ENCODE results near the gene KLHL3. TPM values are rescaled to one million over a fixed set of nuclear protein-coding genes. Genes with fewer than 3 reads are reported as not detected.

KLHL3 gene
- total and polyA plus RNA-seq, 9 of the 15 experiments (the other 6 are each of a cell fraction or from before 2014, with no cell fraction given), result under 0.01 to 1.5 (median 0.22) TPM

DNA sequence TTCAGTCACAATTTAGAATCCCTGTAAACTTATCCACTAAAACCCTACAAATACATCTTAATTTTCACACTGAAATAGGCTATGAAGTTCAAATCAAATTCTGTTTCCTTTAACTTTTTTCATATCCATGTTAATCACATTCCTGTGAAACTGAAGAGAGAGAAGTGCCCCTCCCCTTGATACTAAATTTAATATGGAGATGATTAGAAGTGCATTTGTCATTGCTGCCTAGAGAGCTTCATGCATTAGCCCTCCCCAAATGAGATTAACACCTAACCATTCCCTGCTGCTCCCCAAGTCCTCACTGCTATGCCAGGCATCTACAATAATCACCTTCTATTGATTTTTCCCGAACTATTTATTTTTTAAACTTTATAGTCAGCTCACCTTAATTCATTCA, 151.6 kb downstream of the KLHL3 start:
- ATAC-seq (no peak), DNase-seq (ENCODE audit: extremely low read depth in 1 of 4, low spot score in 3 of 4) (no peak), FAIRE-seq (no peak)
- Histone ChIP-seq H3K27ac (ENCODE audit: extremely low read depth, low read depth, low read length) (no peak overlapping the region), H3K4me3 (no peak overlapping the region), H3K79me2 (ENCODE audit: control insufficient read depth, insufficient read depth, low read length) (no peaks in the 10 kb centered on the region), H3K9me1 (ENCODE audit: control insufficient read depth, insufficient read depth, low read length) (no peaks in the 10 kb centered on the region), H4K20me1 (replicated peaks; ENCODE audit: control insufficient read depth, insufficient read depth, low read length) (no peaks in the 10 kb centered on the region), H3K4me2 (ENCODE audit: insufficient read depth, low read length) (no peak overlapping the region), H2AFZ (ENCODE audit: low read depth, low read length) (no peak overlapping the region), H3K27me3 (ENCODE audit: control insufficient read depth in 2 of 2, insufficient read depth in 2 of 2, low read length in 2 of 2) (peaks cover 0 to 5% of the 10 kb centered on the region in 2 experiments; a peak in 2 of 5 replicates), H3K36me3 (ENCODE audit: control insufficient read depth, insufficient read depth, low read length) (no peaks in the 10 kb centered on the region), H3K9me3 (replicated peaks; ENCODE audit: control insufficient read depth, insufficient read depth, low read depth, low read length) (no peaks in the 10 kb centered on the region), H3K4me1 (replicated peaks in 1 of 2; ENCODE audit: control insufficient read depth in 2 of 2, insufficient read depth in 2 of 2, low read length in 2 of 2) (no peaks in the 10 kb centered on the region), H3K9ac (ENCODE audit: insufficient read depth in 1 of 2, low read depth in 2 of 2, low read length in 2 of 2) (no peak overlapping the region)
- intact Hi-C loops (cut with micrococcal nuclease), result no loop called here
- TF ChIP-seq ERF (CRISPR knock-in tag; IDR thresholded peaks at IDR 0.05) (no peak), EWSR1 (IDR thresholded peaks at IDR 0.05; ENCODE audit: borderline replicate concordance, low read depth, partially characterized antibody) (no peak), KLF6 (CRISPR knock-in tag; IDR thresholded peaks at IDR 0.05; ENCODE audit: borderline replicate concordance) (no peak)
- CTCF ChIA-PET (ENCODE audit: low intra/inter-chr PET ratio), result no interaction called here
- POLR2A ChIA-PET, result no interaction called here
- in situ Hi-C loops (cut with MboI), result no loop called here
- no TSS peak for BruUV-seq (replicated peaks)
- 0% methylated on average over 1 of the region's 1 CpG for WGBS (ENCODE audit: insufficient coverage, low coverage, missing lambda C conversion rate)

DNA sequence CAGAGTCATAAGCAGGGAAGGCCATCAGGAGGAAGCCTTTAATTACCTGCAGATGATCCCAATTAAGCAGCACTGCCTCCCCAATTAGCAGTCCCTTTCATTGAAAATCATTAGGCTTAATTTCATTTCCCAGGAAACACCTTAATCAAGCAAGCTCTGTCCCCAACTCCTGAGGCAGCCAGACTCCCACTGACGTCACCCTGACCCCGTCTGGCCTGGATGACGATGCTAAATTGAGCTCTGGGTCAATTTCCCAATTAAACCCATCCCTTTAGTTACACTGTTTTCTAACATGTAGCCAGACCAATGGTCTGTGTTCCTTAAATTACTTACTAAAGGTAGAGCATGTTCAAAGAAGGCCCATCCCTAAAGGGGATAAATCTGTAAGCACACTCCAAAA, 152.8 kb downstream of the KLHL3 start:
- no peaks in the 10 kb centered on the region for H3K79me2 ChIP-seq (ENCODE audit: control insufficient read depth, insufficient read depth, low read length)
- H2AFZ ChIP-seq (ENCODE audit: low read depth, low read length), result no peak overlapping the region
- no peak overlapping the region for H3K4me2 ChIP-seq (ENCODE audit: insufficient read depth, low read length)
- H3K27ac ChIP-seq (ENCODE audit: extremely low read depth, low read depth, low read length), result no peak overlapping the region
- FAIRE-seq, result no peak
- no peaks in the 10 kb centered on the region for H4K20me1 ChIP-seq (replicated peaks; ENCODE audit: control insufficient read depth, insufficient read depth, low read length)
- intact Hi-C loops (cut with micrococcal nuclease), result no loop called here
- no peaks in the 10 kb centered on the region for H3K9me1 ChIP-seq (ENCODE audit: control insufficient read depth, insufficient read depth, low read length)
- H3K9ac ChIP-seq (ENCODE audit: insufficient read depth in 1 of 2, low read depth in 2 of 2, low read length in 2 of 2), result no peak overlapping the region
- no peak overlapping the region for H3K4me3 ChIP-seq
- CTCF ChIA-PET (ENCODE audit: low intra/inter-chr PET ratio), result no interaction called here
- no peaks in the 10 kb centered on the region for H3K9me3 ChIP-seq (replicated peaks; ENCODE audit: control insufficient read depth, insufficient read depth, low read depth, low read length)
- H3K27me3 ChIP-seq (ENCODE audit: control insufficient read depth in 2 of 2, insufficient read depth in 2 of 2, low read length in 2 of 2), result peaks cover 0 to 5% of the 10 kb centered on the region in 2 experiments; a peak in 2 of 5 replicates
- TF ChIP-seq, protein P1, sequence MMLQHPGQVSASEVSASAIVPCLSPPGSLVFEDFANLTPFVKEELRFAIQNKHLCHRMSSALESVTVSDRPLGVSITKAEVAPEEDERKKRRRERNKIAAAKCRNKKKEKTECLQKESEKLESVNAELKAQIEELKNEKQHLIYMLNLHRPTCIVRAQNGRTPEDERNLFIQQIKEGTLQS (IDR thresholded peaks at IDR 0.05), result peak; percentile 48; the same call in 1 of the 2 replicates
- TF ChIP-seq, protein P1 (CRISPR knock-in tag; conservative IDR thresholded peaks at IDR 0.05), result no peak
- TF ChIP-seq, protein P2, sequence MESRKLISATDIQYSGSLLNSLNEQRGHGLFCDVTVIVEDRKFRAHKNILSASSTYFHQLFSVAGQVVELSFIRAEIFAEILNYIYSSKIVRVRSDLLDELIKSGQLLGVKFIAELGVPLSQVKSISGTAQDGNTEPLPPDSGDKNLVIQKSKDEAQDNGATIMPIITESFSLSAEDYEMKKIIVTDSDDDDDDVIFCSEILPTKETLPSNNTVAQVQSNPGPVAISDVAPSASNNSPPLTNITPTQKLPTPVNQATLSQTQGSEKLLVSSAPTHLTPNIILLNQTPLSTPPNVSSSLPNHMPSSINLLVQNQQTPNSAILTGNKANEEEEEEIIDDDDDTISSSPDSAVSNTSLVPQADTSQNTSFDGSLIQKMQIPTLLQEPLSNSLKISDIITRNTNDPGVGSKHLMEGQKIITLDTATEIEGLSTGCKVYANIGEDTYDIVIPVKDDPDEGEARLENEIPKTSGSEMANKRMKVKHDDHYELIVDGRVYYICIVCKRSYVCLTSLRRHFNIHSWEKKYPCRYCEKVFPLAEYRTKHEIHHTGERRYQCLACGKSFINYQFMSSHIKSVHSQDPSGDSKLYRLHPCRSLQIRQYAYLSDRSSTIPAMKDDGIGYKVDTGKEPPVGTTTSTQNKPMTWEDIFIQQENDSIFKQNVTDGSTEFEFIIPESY (CRISPR knock-in tag; IDR thresholded peaks at IDR 0.05), result no peak
- POLR2A ChIA-PET, result no interaction called here
- H3K36me3 ChIP-seq (ENCODE audit: control insufficient read depth, insufficient read depth, low read length), result no peaks in the 10 kb centered on the region
- no TSS peak for BruUV-seq (replicated peaks)
- DNase-seq (ENCODE audit: extremely low read depth in 1 of 4, low spot score in 3 of 4), result no peak
- H3K4me1 ChIP-seq (replicated peaks in 1 of 2; ENCODE audit: control insufficient read depth in 2 of 2, insufficient read depth in 2 of 2, low read length in 2 of 2), result no peaks in the 10 kb centered on the region
- in situ Hi-C loops (cut with MboI), result no loop called here
- ATAC-seq, result no peak
- WGBS (ENCODE audit: insufficient coverage, low coverage, missing lambda C conversion rate), result 0% methylated on average over 3 of the region's 3 CpGs
